Gastrocnemius medialis (tissue), 4 donors: ENCODE results near the gene APBA2.

Source experiments
- CTCF ChIP-seq, 5 experiments: fragments of 450-650 bp in 3 of 5; fragments of 200-600 bp in 2 of 5; sonication (generic) in 2 of 5; IDR thresholded peaks in 4 of 5; conservative IDR thresholded peaks in 1 of 5; 1 replicate in 4 of 5; 2 replicates in 1 of 5; pipeline ENCODE4 v1.5.1; 2016 to 2019; ENCODE audit warnings: antibody characterized with exemption in 5 of 5, mild to moderate bottlenecking in 3 of 5, moderate library complexity in 3 of 5
- POLR2A ChIP-seq, 2 donors: fragments of 450-650 bp; IDR thresholded peaks; one replicate each; pipeline ENCODE4 v1.6.1; 2017; ENCODE audit warnings: antibody characterized with exemption in 2 of 2, mild to moderate bottlenecking in 2 of 2, moderate library complexity in 2 of 2

GRCh38 chr15:28914483-28915023 is 28.8 kb downstream of the APBA2 start:
- TF ChIP-seq CTCF (IDR thresholded peaks at IDR 0.05 in 4 of 5, conservative IDR thresholded peaks at IDR 0.05 in 1 of 5) (no peak), POLR2A (IDR thresholded peaks at IDR 0.05) (no peak)
